HEK293 (cell line): Measurements from ENCODE around the gene PIM3.
A peak's percentile ranks its signal among the peaks of the same experiment; 100 is the strongest.

Experiments
- AEBP2 ChIP-seq: fragments of 450-650 bp; formaldehyde crosslinking; IDR thresholded peaks from 2 replicates; pipeline ENCODE4 v1.5.1; 2016; ENCODE audit warnings: missing biosample characterization, missing genetic modification characterization, borderline replicate concordance
- BCL11B ChIP-seq: fragments of 450-650 bp; formaldehyde crosslinking; IDR thresholded peaks from 2 replicates; pipeline ENCODE4 v1.5.1; 2016; ENCODE audit warnings: low read depth, missing biosample characterization, missing genetic modification characterization
- PRDM1 ChIP-seq: fragments of 450-650 bp; formaldehyde crosslinking; IDR thresholded peaks from 2 replicates; pipeline ENCODE4; 2016; ENCODE audit warnings: missing biosample characterization, missing genetic modification characterization
- ZBTB8A ChIP-seq: fragments of 450-650 bp; formaldehyde crosslinking; IDR thresholded peaks from 2 replicates; pipeline ENCODE4 v1.5.1; 2016; ENCODE audit warnings: missing biosample characterization, missing genetic modification characterization
- ZFP3 ChIP-seq: fragments of 450-650 bp; formaldehyde crosslinking; IDR thresholded peaks from 2 replicates; pipeline ENCODE4 v1.5.1; 2016; ENCODE audit warnings: low read depth, missing biosample characterization, missing genetic modification characterization
- ZNF121 ChIP-seq: fragments of 450-650 bp; formaldehyde crosslinking; IDR thresholded peaks from 2 replicates; pipeline ENCODE4 v1.5.1; 2016; ENCODE audit warnings: missing biosample characterization, missing genetic modification characterization
- ZNF133 ChIP-seq: fragments of 450-650 bp; formaldehyde crosslinking; IDR thresholded peaks from 2 replicates; pipeline ENCODE4 v1.5.1; 2016; ENCODE audit warnings: missing biosample characterization, missing genetic modification characterization
- ZNF138 ChIP-seq: fragments of 450-650 bp; formaldehyde crosslinking; IDR thresholded peaks from 2 replicates; pipeline ENCODE4 v1.5.1; 2016; ENCODE audit warnings: missing biosample characterization, missing genetic modification characterization, borderline replicate concordance
- ZNF155 ChIP-seq: fragments of 450-650 bp; formaldehyde crosslinking; IDR thresholded peaks from 2 replicates; pipeline ENCODE4 v1.5.1; 2016; ENCODE audit warnings: missing biosample characterization, missing genetic modification characterization
- ZNF18 ChIP-seq: fragments of 450-650 bp; formaldehyde crosslinking; IDR thresholded peaks from 2 replicates; pipeline ENCODE4 v1.5.1; 2016; ENCODE audit warnings: missing biosample characterization, missing genetic modification characterization
- ZNF202 ChIP-seq: fragments of 450-650 bp; formaldehyde crosslinking; IDR thresholded peaks from 2 replicates; pipeline ENCODE4 v1.5.1; 2016; ENCODE audit warnings: missing biosample characterization, missing genetic modification characterization, borderline replicate concordance
- ZNF23 ChIP-seq: fragments of 450-650 bp; formaldehyde crosslinking; IDR thresholded peaks from 2 replicates; pipeline ENCODE4 v1.5.1; 2016; ENCODE audit warnings: missing biosample characterization, missing genetic modification characterization, borderline replicate concordance
- ZNF274 ChIP-seq, 2 experiments: fragments of 200-500 bp in 1 of 2; fragments of 450-650 bp in 1 of 2; sonication (Bioruptor generic) in 1 of 2; formaldehyde crosslinking in 1 of 2; IDR thresholded peaks; 2 replicates each; pipeline versions ENCODE4 v1.5.1 to v1.6.1; 2014 to 2016; ENCODE audit warnings: borderline replicate concordance in 1 of 2, inconsistent platforms in 1 of 2, low read length in 1 of 2, missing biosample characterization in 1 of 2, missing genetic modification characterization in 1 of 2
- ZNF280C ChIP-seq: fragments of 450-650 bp; formaldehyde crosslinking; IDR thresholded peaks from 2 replicates; pipeline ENCODE4 v1.5.1; 2016; ENCODE audit warnings: missing biosample characterization, missing genetic modification characterization
- ZNF280D ChIP-seq: fragments of 450-650 bp; formaldehyde crosslinking; IDR thresholded peaks from 2 replicates; pipeline ENCODE4 v1.5.1; 2016; ENCODE audit warnings: missing biosample characterization, missing genetic modification characterization
- ZNF350 ChIP-seq: fragments of 450-650 bp; formaldehyde crosslinking; IDR thresholded peaks from 2 replicates; pipeline ENCODE4 v1.5.0; 2017; ENCODE audit warnings: missing biosample characterization, mild to moderate bottlenecking, missing genetic modification characterization
- ZNF416 ChIP-seq: fragments of 450-650 bp; formaldehyde crosslinking; IDR thresholded peaks from 2 replicates; pipeline ENCODE4 v1.5.1; 2016; ENCODE audit warnings: missing biosample characterization, missing genetic modification characterization
- ZNF48 ChIP-seq: fragments of 450-650 bp; formaldehyde crosslinking; IDR thresholded peaks from 2 replicates; pipeline ENCODE4 v1.5.1; 2016; ENCODE audit warnings: missing biosample characterization, missing genetic modification characterization
- ZNF645 ChIP-seq: fragments of 450-650 bp; formaldehyde crosslinking; IDR thresholded peaks from 2 replicates; pipeline ENCODE4; 2016; ENCODE audit warnings: missing biosample characterization, missing genetic modification characterization
- ZNF660 ChIP-seq: fragments of 450-650 bp; IDR thresholded peaks from 2 replicates; pipeline ENCODE4 v1.5.1; 2018; ENCODE audit warnings: missing biosample characterization, mild to moderate bottlenecking, missing genetic modification characterization
- ZNF707 ChIP-seq: fragments of 450-650 bp; formaldehyde crosslinking; IDR thresholded peaks from 2 replicates; pipeline ENCODE4 v1.5.1; 2016; ENCODE audit warnings: missing biosample characterization, missing genetic modification characterization
- TF ChIP-seq, protein P1 (sequence below): fragments of 450-650 bp; formaldehyde crosslinking; IDR thresholded peaks from 2 replicates; pipeline ENCODE4 v1.5.1; 2017; ENCODE audit warnings: missing biosample characterization, missing genetic modification characterization
- TF ChIP-seq, protein P2 (sequence below): fragments of 450-650 bp; formaldehyde crosslinking; conservative IDR thresholded peaks from 2 replicates; pipeline ENCODE4 v1.5.1; 2016; ENCODE audit warnings: low read depth, missing biosample characterization, missing genetic modification characterization

PIM3 gene

DNA sequence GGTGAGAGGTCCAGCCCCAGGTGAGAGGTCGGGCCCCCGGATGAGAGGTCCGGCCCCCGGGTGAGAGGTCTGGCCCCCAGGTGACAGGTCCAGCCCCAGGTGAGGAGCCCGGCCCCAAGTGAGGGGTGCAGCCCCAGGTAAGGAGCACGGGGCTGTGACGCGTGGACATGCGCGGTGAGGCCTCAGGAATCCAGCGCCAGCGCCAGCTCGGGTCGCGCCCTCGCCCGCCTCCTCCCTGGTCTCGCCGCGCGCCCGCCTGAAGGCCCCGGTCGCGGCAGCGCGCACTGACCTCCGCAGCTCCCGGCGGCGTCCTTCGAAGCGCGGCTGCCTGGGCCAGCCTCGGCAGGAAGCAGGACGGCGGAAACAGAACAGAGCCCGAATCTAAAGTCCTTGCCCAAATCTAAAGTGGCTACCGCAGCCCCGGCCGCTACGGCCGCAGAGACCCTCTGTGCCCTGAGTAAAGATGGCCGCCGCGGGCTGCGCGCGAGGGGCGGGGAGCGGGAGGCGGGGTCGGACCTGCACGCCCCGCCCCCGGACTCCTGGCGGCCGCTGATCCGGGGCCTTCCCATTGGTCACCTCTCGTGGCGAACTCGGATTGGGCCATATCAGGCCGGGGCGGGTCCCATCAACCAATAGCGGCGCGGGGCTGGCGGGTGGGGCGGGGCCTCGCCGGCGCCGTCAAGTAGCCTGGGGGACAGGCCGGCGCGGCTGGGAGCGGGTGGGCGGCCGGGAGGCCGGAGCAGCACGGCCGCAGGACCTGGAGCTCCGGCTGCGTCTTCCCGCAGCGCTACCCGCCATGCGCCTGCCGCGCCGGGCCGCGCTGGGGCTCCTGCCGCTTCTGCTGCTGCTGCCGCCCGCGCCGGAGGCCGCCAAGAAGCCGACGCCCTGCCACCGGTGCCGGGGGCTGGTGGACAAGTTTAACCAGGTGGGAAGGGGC lies 42.3 kb upstream of the PIM3 start, which contains the start of the genes ALG12 and CRELD2 (continued):
- no peak for TF ChIP-seq ZNF133 (tag by site-specific recombination)
- no peak for TF ChIP-seq ZNF274 (IDR thresholded peaks at IDR 0.05; ENCODE audit: low read length)
- TF ChIP-seq ZNF274 (tag by site-specific recombination; IDR thresholded peaks at IDR 0.05; ENCODE audit: borderline replicate concordance): no peak
- no peak for TF ChIP-seq ZNF280D (tag by site-specific recombination)
- TF ChIP-seq ZNF660 (tag by site-specific recombination): peak; percentile 21; the same call in 1 of the 2 replicates
- TF ChIP-seq ZNF138: no peak
- peak; percentile 73; the same call in 1 of the 2 replicates for TF ChIP-seq ZBTB8A (tag by site-specific recombination)
- no peak for TF ChIP-seq ZNF202 (tag by site-specific recombination)
- no peak for TF ChIP-seq ZNF350 (tag by site-specific recombination)
- TF ChIP-seq ZFP3: no peak
- TF ChIP-seq ZNF645: no peak
- TF ChIP-seq, protein P1, sequence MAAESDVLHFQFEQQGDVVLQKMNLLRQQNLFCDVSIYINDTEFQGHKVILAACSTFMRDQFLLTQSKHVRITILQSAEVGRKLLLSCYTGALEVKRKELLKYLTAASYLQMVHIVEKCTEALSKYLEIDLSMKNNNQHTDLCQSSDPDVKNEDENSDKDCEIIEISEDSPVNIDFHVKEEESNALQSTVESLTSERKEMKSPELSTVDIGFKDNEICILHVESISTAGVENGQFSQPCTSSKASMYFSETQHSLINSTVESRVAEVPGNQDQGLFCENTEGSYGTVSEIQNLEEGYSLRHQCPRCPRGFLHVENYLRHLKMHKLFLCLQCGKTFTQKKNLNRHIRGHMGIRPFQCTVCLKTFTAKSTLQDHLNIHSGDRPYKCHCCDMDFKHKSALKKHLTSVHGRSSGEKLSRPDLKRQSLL (tag by site-specific recombination): no peak
- TF ChIP-seq ZNF416 (tag by site-specific recombination): no peak
- no peak for TF ChIP-seq ZNF155 (tag by site-specific recombination)
- no peak for TF ChIP-seq ZNF121 (tag by site-specific recombination)
- TF ChIP-seq PRDM1: no peak
- peak; percentile 56; the same call in 1 of the 2 replicates for TF ChIP-seq BCL11B (tag by site-specific recombination)
- no peak for TF ChIP-seq ZNF707 (tag by site-specific recombination)
- TF ChIP-seq, protein P2, sequence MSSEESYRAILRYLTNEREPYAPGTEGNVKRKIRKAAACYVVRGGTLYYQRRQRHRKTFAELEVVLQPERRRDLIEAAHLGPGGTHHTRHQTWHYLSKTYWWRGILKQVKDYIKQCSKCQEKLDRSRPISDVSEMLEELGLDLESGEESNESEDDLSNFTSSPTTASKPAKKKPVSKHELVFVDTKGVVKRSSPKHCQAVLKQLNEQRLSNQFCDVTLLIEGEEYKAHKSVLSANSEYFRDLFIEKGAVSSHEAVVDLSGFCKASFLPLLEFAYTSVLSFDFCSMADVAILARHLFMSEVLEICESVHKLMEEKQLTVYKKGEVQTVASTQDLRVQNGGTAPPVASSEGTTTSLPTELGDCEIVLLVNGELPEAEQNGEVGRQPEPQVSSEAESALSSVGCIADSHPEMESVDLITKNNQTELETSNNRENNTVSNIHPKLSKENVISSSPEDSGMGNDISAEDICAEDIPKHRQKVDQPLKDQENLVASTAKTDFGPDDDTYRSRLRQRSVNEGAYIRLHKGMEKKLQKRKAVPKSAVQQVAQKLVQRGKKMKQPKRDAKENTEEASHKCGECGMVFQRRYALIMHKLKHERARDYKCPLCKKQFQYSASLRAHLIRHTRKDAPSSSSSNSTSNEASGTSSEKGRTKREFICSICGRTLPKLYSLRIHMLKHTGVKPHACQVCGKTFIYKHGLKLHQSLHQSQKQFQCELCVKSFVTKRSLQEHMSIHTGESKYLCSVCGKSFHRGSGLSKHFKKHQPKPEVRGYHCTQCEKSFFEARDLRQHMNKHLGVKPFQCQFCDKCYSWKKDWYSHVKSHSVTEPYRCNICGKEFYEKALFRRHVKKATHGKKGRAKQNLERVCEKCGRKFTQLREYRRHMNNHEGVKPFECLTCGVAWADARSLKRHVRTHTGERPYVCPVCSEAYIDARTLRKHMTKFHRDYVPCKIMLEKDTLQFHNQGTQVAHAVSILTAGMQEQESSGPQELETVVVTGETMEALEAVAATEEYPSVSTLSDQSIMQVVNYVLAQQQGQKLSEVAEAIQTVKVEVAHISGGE: peak; percentile 73
- no peak for TF ChIP-seq ZNF280C (tag by site-specific recombination)
- TF ChIP-seq ZNF23 (tag by site-specific recombination): no peak
- no peak for TF ChIP-seq ZNF18 (tag by site-specific recombination)
- no peak for TF ChIP-seq AEBP2 (tag by site-specific recombination)
- TF ChIP-seq ZNF48: no peak
